Uterus (tissue), 4 donors: Measurements from ENCODE around the gene SPTLC3. TPM values are rescaled to one million over a fixed set of nuclear protein-coding genes. Genes with fewer than 3 reads are reported as not detected.

Source experiments
- DNase-seq, 2 donors: peaks; one replicate each; pipeline ENCODE4 v3.0.0-alpha.2; 2019 to 2020
- H3K27ac ChIP-seq, 2 donors: fragments of 200-600 bp; sonication (generic); 1 replicate in 1 of 2; 2 replicates in 1 of 2; pipeline ENCODE4 v1.5.1; 2016 to 2018
- H3K27me3 ChIP-seq, 2 donors: fragments of 200-600 bp; sonication (generic); one replicate each; pipeline ENCODE4 v1.5.1; 2018 to 2019; ENCODE audit warnings: control low read depth in 1 of 2
- H3K36me3 ChIP-seq, 2 donors: fragments of 200-600 bp; sonication (generic); one replicate each; pipeline ENCODE4 v1.5.1; 2019; ENCODE audit warnings: control low read depth in 1 of 2
- H3K4me1 ChIP-seq, 2 donors: fragments of 200-600 bp; sonication (generic); one replicate each; pipeline ENCODE4 v1.5.1; 2018 to 2019; ENCODE audit warnings: control low read depth in 1 of 2
- H3K4me3 ChIP-seq, 2 donors: fragments of 200-600 bp; sonication (generic); 1 replicate in 1 of 2; 2 replicates in 1 of 2; pipeline ENCODE4 v1.5.1; 2018 to 2019; ENCODE audit warnings: mild to moderate bottlenecking in 1 of 2
- H3K9me3 ChIP-seq, 2 donors: fragments of 200-600 bp; sonication (generic); one replicate each; pipeline ENCODE4 v1.5.1; 2019; ENCODE audit warnings: control low read depth in 1 of 2
- POLR2A ChIP-seq, 2 donors: fragments of 450-650 bp; IDR thresholded peaks; one replicate each; pipeline ENCODE4 v1.6.1; 2016; ENCODE audit warnings: antibody characterized with exemption in 2 of 2, mild to moderate bottlenecking in 1 of 2, moderate library complexity in 1 of 2
- intact Hi-C: fragments of 100-400 bp; cut with DNase I; formaldehyde crosslinking; loops from one replicate; pipeline ENCODE4 v1.15.1; 2023; ENCODE audit warnings: low total_unique reads
- total RNA-seq, 4 donors: library from RNA; depleted of rRNA in 3 of 4; stranded (reverse); fragments of >200 nt in 3 of 4; gene quantifications; one replicate each; pipeline versions ENCODE4 v1.1.0 to v1.2.4, GENCODE V29; 2014 to 2023
- TF ChIP-seq, protein P1 (sequence below), 4 experiments: fragments of 200-600 bp in 2 of 4; fragments of 450-650 bp in 2 of 4; sonication (generic) in 2 of 4; IDR thresholded peaks; one replicate each; pipeline ENCODE4 v1.5.1; 2016 to 2019; ENCODE audit warnings: antibody characterized with exemption in 4 of 4, mild to moderate bottlenecking in 2 of 4, moderate library complexity in 1 of 4
- donor health status: DM: yes; HTN: yes; CAD: no.

The SPTLC3 gene
- total RNA-seq, 4 donors from 2014 or later: 0.51 to 23.9 (median 4.5) TPM

DNA sequence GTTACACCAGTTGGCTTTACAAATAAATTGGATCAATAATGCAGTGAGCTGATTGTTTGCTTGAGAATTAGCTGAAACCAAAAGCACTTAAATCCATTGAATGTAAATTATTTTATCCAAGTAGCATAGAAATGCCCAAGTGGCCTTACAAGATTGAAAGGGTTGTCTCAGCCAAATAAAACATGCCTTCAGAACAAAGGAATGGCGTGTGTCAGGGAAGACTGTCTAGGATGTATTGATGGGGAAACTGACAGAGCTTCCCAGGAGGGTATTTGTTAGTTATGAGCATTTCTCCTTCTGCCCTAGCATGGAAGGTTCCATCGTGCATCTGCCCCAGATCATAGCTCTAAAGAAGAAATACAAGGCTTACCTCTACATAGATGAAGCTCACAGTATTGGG lies 108.4 kb downstream of the SPTLC3 start:
- Histone ChIP-seq H3K27me3 (no peaks in the 10 kb centered on the region), H3K36me3 (no peaks in the 10 kb centered on the region), H3K4me3 (no peak overlapping the region), H3K27ac (no peak overlapping the region), H3K4me1 (no peaks in the 10 kb centered on the region), H3K9me3 (no peaks in the 10 kb centered on the region)
- no peak for TF ChIP-seq POLR2A (IDR thresholded peaks at IDR 0.05)
- TF ChIP-seq, protein P1, sequence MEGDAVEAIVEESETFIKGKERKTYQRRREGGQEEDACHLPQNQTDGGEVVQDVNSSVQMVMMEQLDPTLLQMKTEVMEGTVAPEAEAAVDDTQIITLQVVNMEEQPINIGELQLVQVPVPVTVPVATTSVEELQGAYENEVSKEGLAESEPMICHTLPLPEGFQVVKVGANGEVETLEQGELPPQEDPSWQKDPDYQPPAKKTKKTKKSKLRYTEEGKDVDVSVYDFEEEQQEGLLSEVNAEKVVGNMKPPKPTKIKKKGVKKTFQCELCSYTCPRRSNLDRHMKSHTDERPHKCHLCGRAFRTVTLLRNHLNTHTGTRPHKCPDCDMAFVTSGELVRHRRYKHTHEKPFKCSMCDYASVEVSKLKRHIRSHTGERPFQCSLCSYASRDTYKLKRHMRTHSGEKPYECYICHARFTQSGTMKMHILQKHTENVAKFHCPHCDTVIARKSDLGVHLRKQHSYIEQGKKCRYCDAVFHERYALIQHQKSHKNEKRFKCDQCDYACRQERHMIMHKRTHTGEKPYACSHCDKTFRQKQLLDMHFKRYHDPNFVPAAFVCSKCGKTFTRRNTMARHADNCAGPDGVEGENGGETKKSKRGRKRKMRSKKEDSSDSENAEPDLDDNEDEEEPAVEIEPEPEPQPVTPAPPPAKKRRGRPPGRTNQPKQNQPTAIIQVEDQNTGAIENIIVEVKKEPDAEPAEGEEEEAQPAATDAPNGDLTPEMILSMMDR (IDR thresholded peaks at IDR 0.05): no peak
- DNase-seq: no peak
- intact Hi-C loops: no loop called here

DNA sequence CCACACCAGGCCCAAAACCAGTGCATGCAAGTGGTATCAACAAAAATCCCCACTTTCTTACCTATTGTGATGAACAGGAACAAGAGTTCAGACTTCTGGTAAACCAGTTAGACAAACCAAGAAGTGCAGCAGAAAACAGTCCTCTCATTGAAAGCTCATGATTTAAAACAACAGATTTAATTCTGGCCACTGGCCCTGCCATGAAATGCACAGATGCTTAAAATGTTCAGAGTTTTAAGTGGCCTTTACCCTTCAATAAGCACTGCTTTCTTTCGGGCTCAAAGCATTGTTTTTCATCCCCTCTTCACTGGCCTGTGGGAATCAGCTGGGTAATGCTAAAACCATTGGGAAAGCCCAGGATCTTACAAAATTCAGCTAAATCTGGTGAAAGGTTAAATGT lies 109.9 kb downstream of the SPTLC3 start:
- DNase-seq: no peak
- intact Hi-C loops: no loop called here
- Histone ChIP-seq H3K36me3 (no peaks in the 10 kb centered on the region), H3K4me3 (no peak overlapping the region), H3K4me1 (no peaks in the 10 kb centered on the region), H3K9me3 (no peaks in the 10 kb centered on the region), H3K27me3 (no peaks in the 10 kb centered on the region), H3K27ac (no peak overlapping the region)
- TF ChIP-seq, protein P1 (IDR thresholded peaks at IDR 0.05): no peak
- no peak for TF ChIP-seq POLR2A (IDR thresholded peaks at IDR 0.05)

DNA sequence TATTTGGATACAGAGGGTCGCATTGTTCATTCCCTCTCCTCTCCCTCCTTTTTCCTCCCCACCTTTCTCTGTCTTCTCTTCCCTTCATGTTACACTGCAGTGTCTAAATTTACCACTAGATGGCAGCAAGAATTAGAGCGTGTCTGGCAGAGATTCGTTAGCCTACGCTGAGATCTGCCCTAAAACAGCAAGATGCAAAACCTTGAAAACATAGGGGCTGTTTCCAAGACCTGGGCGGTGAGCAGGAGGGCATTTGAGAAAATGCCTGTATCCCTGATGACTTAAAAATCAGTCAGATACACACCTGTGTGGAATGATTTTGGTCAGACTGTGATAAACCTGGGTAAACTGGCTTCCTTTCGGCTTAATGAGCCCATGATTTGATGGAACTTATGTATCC lies 110.8 kb downstream of the SPTLC3 start:
- Histone ChIP-seq H3K36me3 (no peaks in the 10 kb centered on the region), H3K27ac (no peak overlapping the region), H3K4me3 (no peak overlapping the region), H3K27me3 (no peaks in the 10 kb centered on the region), H3K9me3 (no peaks in the 10 kb centered on the region), H3K4me1 (no peaks in the 10 kb centered on the region)
- intact Hi-C loops: no loop called here
- TF ChIP-seq, protein P1 (IDR thresholded peaks at IDR 0.05): peak; percentile 81 to 88 (median 84)
- no peak for TF ChIP-seq POLR2A (IDR thresholded peaks at IDR 0.05)
- DNase-seq: peak in 1 of 2 donors; percentile 20

DNA sequence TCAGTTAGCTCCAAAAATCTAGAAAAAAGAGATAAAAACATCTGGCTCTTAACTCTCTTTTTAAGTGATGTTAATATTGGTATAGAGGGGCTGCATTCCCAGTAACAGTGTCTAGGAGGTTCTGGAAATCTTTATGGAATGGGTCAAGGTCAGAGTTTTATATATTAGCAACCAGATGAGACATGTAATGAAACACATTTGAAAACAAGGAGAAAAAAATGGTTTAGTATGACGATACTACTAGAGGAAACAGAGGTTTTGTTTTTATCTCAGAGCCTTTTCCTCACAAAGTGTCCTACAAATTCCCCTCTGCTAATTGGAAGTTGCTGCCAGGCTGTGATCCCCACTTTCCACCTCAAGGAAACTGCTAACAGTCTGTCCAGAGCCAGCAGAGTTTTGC lies 111.7 kb downstream of the SPTLC3 start:
- Histone ChIP-seq H3K27ac (no peak overlapping the region), H3K9me3 (no peaks in the 10 kb centered on the region), H3K36me3 (no peaks in the 10 kb centered on the region), H3K4me1 (no peaks in the 10 kb centered on the region), H3K27me3 (no peaks in the 10 kb centered on the region), H3K4me3 (no peak overlapping the region)
- intact Hi-C loops: loop anchor here (10.0 kb wide), 1 partner anchor 424 kb away; no protein-coding TSS in a partner anchor
- no peak for DNase-seq
- no peak for TF ChIP-seq POLR2A (IDR thresholded peaks at IDR 0.05)
- TF ChIP-seq, protein P1 (IDR thresholded peaks at IDR 0.05): no peak

DNA sequence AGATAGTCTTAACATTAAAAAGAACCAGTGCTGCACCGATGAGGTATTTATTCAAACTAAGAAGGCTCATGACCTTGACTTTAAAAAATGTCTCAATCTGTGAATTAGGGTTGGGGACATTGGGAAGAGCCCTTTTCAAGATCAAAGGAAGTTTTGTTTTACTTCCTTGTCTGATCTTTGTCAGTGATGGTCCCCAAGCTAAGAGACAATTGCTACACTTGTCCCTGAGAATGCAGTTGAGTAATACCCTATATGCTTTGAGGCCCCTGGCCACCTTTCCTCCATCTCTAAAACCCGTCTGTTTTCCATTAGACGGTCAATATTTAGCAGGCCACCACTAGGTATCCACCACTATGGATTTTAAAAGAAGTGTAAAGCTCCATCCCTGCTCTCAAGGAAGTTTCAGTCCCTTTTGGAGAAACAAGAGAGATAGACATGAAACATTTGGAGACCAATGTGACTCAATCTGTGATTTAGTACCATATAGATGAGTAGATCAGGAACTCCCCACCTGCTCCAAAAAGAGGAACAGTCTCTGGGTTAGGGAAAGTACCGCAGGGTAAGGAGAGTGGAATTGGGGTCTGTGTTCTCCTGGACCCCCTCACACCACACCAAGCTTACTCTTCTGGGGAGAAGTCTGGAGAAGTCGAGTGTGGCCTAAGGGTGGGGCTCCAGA lies 113.2 kb downstream of the SPTLC3 start:
- Histone ChIP-seq H3K27me3 (no peaks in the 10 kb centered on the region), H3K9me3 (no peaks in the 10 kb centered on the region), H3K4me3 (no peak overlapping the region), H3K4me1 (no peaks in the 10 kb centered on the region), H3K36me3 (no peaks in the 10 kb centered on the region), H3K27ac (no peak overlapping the region)
- DNase-seq: no peak
- intact Hi-C loops: loop anchor here (10.0 kb wide), 1 partner anchor 423 kb away; no protein-coding TSS in a partner anchor
- no peak for TF ChIP-seq POLR2A (IDR thresholded peaks at IDR 0.05)
- TF ChIP-seq, protein P1 (IDR thresholded peaks at IDR 0.05): no peak
